Astrocyte (in vitro differentiated cells and primary cell): ENCODE results near the gene SOCS6. TPM values are rescaled to one million over a fixed set of nuclear protein-coding genes. Genes with fewer than 3 reads are reported as not detected.

ENCODE experiments used
- DNase-seq: peaks from one replicate; pipeline ENCODE4 v3.0.0-alpha.2; 2010; ENCODE audit warnings: low read depth
- FAIRE-seq: peaks from 2 replicates; lab custom pipeline; 2011; peaks lifted over from hg19 to GRCh38; lab: Jason Lieb, UNC
- H2AFZ ChIP-seq: 2 replicates; pipeline ENCODE4 v1.6.0; 2012; ENCODE audit warnings: low read depth, low read length, inconsistent platforms
- H3K27ac ChIP-seq: 2 replicates; pipeline ENCODE4 v1.5.1; 2011; ENCODE audit warnings: low read depth, low read length, inconsistent platforms
- H3K27me3 ChIP-seq: 2 replicates; pipeline ENCODE4 v1.6.0; 2011; ENCODE audit warnings: low read length, inconsistent platforms; ENCODE audit not compliant: insufficient read depth
- H3K36me3 ChIP-seq: 2 replicates; pipeline ENCODE4 v1.5.1; 2011; ENCODE audit warnings: low read length, inconsistent platforms; ENCODE audit not compliant: insufficient read depth
- H3K4me1 ChIP-seq: 2 replicates; pipeline ENCODE4 v1.5.1; 2011; ENCODE audit warnings: low read length, inconsistent platforms; ENCODE audit not compliant: insufficient read depth
- H3K4me2 ChIP-seq: 2 replicates; pipeline ENCODE4 v1.6.0; 2012; ENCODE audit warnings: low read length, inconsistent platforms
- H3K4me3 ChIP-seq: 2 replicates; pipeline ENCODE4 v1.5.1; 2011; ENCODE audit warnings: low read depth, mild to moderate bottlenecking, low read length, inconsistent platforms; ENCODE audit not compliant: insufficient read depth
- H3K79me2 ChIP-seq: 2 replicates; pipeline ENCODE4 v1.6.0; 2012; ENCODE audit warnings: mild to moderate bottlenecking, low read length, inconsistent platforms; ENCODE audit not compliant: insufficient read depth
- H3K9ac ChIP-seq: 2 replicates; pipeline ENCODE4 v1.6.0; 2012; ENCODE audit warnings: mild to moderate bottlenecking, low read length, inconsistent platforms
- H3K9me3 ChIP-seq: 2 replicates; pipeline ENCODE4 v1.5.1; 2012; ENCODE audit warnings: low read depth, mild to moderate bottlenecking, low read length, inconsistent platforms; ENCODE audit not compliant: insufficient read depth
- H4K20me1 ChIP-seq: 2 replicates; pipeline ENCODE4 v1.6.0; 2012; ENCODE audit warnings: low read length, inconsistent platforms; ENCODE audit not compliant: insufficient read depth
- H3K27ac Mint-ChIP-seq: one replicate; pipeline ENCODE4 v1.8.0; 2021; ENCODE audit warnings: mild to moderate bottlenecking, mixed read lengths; ENCODE audit not compliant: unreplicated experiment
- H3K27me3 Mint-ChIP-seq: one replicate; pipeline ENCODE4 v1.8.0; 2021; ENCODE audit warnings: low read depth, mixed read lengths; ENCODE audit not compliant: unreplicated experiment
- H3K36me3 Mint-ChIP-seq: one replicate; pipeline ENCODE4 v1.8.0; 2021; ENCODE audit warnings: low read depth, mixed read lengths; ENCODE audit not compliant: unreplicated experiment
- H3K4me1 Mint-ChIP-seq: one replicate; pipeline ENCODE4 v1.8.0; 2021; ENCODE audit warnings: low read depth, mixed read lengths; ENCODE audit not compliant: unreplicated experiment
- H3K4me3 Mint-ChIP-seq: one replicate; pipeline ENCODE4 v1.8.0; 2021; ENCODE audit warnings: mild to moderate bottlenecking, moderate library complexity, mixed read lengths; ENCODE audit not compliant: unreplicated experiment
- H3K9me3 Mint-ChIP-seq: one replicate; pipeline ENCODE4 v1.8.0; 2021; ENCODE audit warnings: mild to moderate bottlenecking, mixed read lengths; ENCODE audit not compliant: unreplicated experiment
- EZH2 ChIP-seq: IDR thresholded peaks from 2 replicates; pipeline ENCODE4 v1.6.1; 2012; ENCODE audit warnings: mild to moderate bottlenecking, low read length, inconsistent platforms; ENCODE audit not compliant: insufficient read depth
- total RNA-seq: library from RNA; stranded (reverse); gene quantifications from 2 replicates; pipeline ENCODE4 v1.2.1, GENCODE V29; 2021
- TF ChIP-seq, protein P1 (sequence below): IDR thresholded peaks from 2 replicates; pipeline ENCODE4 v1.5.1; 2011; ENCODE audit warnings: low read depth, mild to moderate bottlenecking, inconsistent platforms, low read length, moderate library complexity; ENCODE audit not compliant: insufficient read depth

SOCS6 gene
- total RNA-seq, 1 donor from 2014 or later = 24.1 TPM

- no peaks in the 10 kb centered on the region for H3K79me2 ChIP-seq
- DNase-seq (no peak), FAIRE-seq (no peak)
- H3K36me3 Mint-ChIP-seq = no peaks in the 10 kb centered on the region
- no peaks in the 10 kb centered on the region for H3K27me3 Mint-ChIP-seq
- H3K36me3 ChIP-seq = no peaks in the 10 kb centered on the region
- no peak overlapping the region for H3K4me3 Mint-ChIP-seq
- TF ChIP-seq, protein P1, sequence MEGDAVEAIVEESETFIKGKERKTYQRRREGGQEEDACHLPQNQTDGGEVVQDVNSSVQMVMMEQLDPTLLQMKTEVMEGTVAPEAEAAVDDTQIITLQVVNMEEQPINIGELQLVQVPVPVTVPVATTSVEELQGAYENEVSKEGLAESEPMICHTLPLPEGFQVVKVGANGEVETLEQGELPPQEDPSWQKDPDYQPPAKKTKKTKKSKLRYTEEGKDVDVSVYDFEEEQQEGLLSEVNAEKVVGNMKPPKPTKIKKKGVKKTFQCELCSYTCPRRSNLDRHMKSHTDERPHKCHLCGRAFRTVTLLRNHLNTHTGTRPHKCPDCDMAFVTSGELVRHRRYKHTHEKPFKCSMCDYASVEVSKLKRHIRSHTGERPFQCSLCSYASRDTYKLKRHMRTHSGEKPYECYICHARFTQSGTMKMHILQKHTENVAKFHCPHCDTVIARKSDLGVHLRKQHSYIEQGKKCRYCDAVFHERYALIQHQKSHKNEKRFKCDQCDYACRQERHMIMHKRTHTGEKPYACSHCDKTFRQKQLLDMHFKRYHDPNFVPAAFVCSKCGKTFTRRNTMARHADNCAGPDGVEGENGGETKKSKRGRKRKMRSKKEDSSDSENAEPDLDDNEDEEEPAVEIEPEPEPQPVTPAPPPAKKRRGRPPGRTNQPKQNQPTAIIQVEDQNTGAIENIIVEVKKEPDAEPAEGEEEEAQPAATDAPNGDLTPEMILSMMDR = no peak
- no peak for TF ChIP-seq EZH2
- no peak overlapping the region for H3K9ac ChIP-seq
- no peak overlapping the region for H2AFZ ChIP-seq
- H3K27ac ChIP-seq = peak overlapping the region; percentile 47
- no peaks in the 10 kb centered on the region for H4K20me1 ChIP-seq
- peaks cover 17% of the 10 kb centered on the region for H3K4me1 Mint-ChIP-seq
- no peak overlapping the region for H3K4me3 ChIP-seq
- peak overlapping the region; percentile 57 for H3K4me2 ChIP-seq
- no peaks in the 10 kb centered on the region for H3K9me3 Mint-ChIP-seq
- peaks cover 23% of the 10 kb centered on the region for H3K4me1 ChIP-seq
- H3K27ac Mint-ChIP-seq = peak overlapping the region; percentile 43
- no peaks in the 10 kb centered on the region for H3K9me3 ChIP-seq
- H3K27me3 ChIP-seq = no peaks in the 10 kb centered on the region
These were observed 83.7 kb downstream of the SOCS6 start for GRCh38 chr18:70372450-70373041.

GRCh38 chr18:70373042-70373519, 84.2 kb downstream of the SOCS6 start:
- peak overlapping the region; percentile 57 for H3K4me2 ChIP-seq
- no peaks in the 10 kb centered on the region for H3K27me3 ChIP-seq
- H3K36me3 Mint-ChIP-seq = no peaks in the 10 kb centered on the region
- H3K9me3 ChIP-seq = no peaks in the 10 kb centered on the region
- H3K27ac ChIP-seq = no peak overlapping the region
- H3K4me1 Mint-ChIP-seq = peaks cover 17% of the 10 kb centered on the region
- no peak for TF ChIP-seq EZH2
- TF ChIP-seq, protein P1 = no peak
- H3K27me3 Mint-ChIP-seq = no peaks in the 10 kb centered on the region
- no peaks in the 10 kb centered on the region for H4K20me1 ChIP-seq
- H3K9ac ChIP-seq = no peak overlapping the region
- no peak overlapping the region for H3K4me3 ChIP-seq
- peak overlapping the region; percentile 43 for H3K27ac Mint-ChIP-seq
- DNase-seq (peak; percentile 92), FAIRE-seq (peak; percentile 83)
- H3K79me2 ChIP-seq = no peaks in the 10 kb centered on the region
- H3K36me3 ChIP-seq = no peaks in the 10 kb centered on the region
- no peaks in the 10 kb centered on the region for H3K9me3 Mint-ChIP-seq
- H2AFZ ChIP-seq = no peak overlapping the region
- H3K4me1 ChIP-seq = peaks cover 23% of the 10 kb centered on the region
- no peak overlapping the region for H3K4me3 Mint-ChIP-seq

GRCh38 chr18:70374154-70374553, 85.3 kb downstream of the SOCS6 start:
- no peaks in the 10 kb centered on the region for H3K27me3 Mint-ChIP-seq
- DNase-seq (peak; percentile 47), FAIRE-seq (peak; percentile 89)
- Histone ChIP-seq H3K27me3 (no peaks in the 10 kb centered on the region), H4K20me1 (no peaks in the 10 kb centered on the region), H2AFZ (no peak overlapping the region), H3K36me3 (no peaks in the 10 kb centered on the region), H3K79me2 (no peaks in the 10 kb centered on the region), H3K4me3 (no peak overlapping the region), H3K4me1 (peaks cover 23% of the 10 kb centered on the region), H3K4me2 (no peak overlapping the region), H3K9me3 (no peaks in the 10 kb centered on the region), H3K9ac (no peak overlapping the region), H3K27ac (no peak overlapping the region)
- H3K4me3 Mint-ChIP-seq = no peak overlapping the region
- TF ChIP-seq, protein P1 = no peak
- no peak for TF ChIP-seq EZH2
- no peaks in the 10 kb centered on the region for H3K36me3 Mint-ChIP-seq
- H3K9me3 Mint-ChIP-seq = no peaks in the 10 kb centered on the region
- no peak overlapping the region for H3K27ac Mint-ChIP-seq
- H3K4me1 Mint-ChIP-seq = peaks cover 15% of the 10 kb centered on the region
